Right ventricle myocardium inferior (tissue), 1 donor: ENCODE data around the gene PIK3C3. TPM values are rescaled to one million over a fixed set of nuclear protein-coding genes. Genes with fewer than 3 reads are reported as not detected.
A peak's percentile ranks its signal among the peaks of the same experiment; 100 is the strongest.

ENCODE experiments used
- ATAC-seq: fragments of 200-7000 bp; cut with Tn5 transposase; one replicate; pipeline ENCODE4 v1.9.1; 2020; ENCODE audit warnings: mild to moderate bottlenecking, moderate library complexity
- DNase-seq: peaks from one replicate; pipeline ENCODE4 v3.0.0; 2021; ENCODE audit errors: missing footprints
- intact Hi-C: fragments of 100-400 bp; cut with DNase I; formaldehyde crosslinking; loops from one replicate; pipeline ENCODE4 v1.11.0; 2022
- long read RNA-seq: library from polyadenylated mRNA; unstranded; transcript quantifications from one replicate; pipeline ENCODE4 v2.0.0, GENCODE V29; 2021
- total RNA-seq: library from RNA; stranded (reverse); fragmentation: NEBNext Ultra II Directional; extraction: Animal tissue kit (Norgen Biotek cat#: 25700); gene quantifications from one replicate; pipeline ENCODE4 v1.2.1, GENCODE V29; 2021
- donor health status: DM: no; HTN: yes; CAD: no; lungs with severe emphysema.

The PIK3C3 gene
- 30.6 TPM for total RNA-seq
- long read RNA-seq, full-length matches to known transcripts: 12 of 12 reads
- long read RNA-seq, partial matches to known transcripts: 0 of 12 reads
- long read RNA-seq, other reads (novel, unspliced or antisense): 0 of 12 reads

DNA sequence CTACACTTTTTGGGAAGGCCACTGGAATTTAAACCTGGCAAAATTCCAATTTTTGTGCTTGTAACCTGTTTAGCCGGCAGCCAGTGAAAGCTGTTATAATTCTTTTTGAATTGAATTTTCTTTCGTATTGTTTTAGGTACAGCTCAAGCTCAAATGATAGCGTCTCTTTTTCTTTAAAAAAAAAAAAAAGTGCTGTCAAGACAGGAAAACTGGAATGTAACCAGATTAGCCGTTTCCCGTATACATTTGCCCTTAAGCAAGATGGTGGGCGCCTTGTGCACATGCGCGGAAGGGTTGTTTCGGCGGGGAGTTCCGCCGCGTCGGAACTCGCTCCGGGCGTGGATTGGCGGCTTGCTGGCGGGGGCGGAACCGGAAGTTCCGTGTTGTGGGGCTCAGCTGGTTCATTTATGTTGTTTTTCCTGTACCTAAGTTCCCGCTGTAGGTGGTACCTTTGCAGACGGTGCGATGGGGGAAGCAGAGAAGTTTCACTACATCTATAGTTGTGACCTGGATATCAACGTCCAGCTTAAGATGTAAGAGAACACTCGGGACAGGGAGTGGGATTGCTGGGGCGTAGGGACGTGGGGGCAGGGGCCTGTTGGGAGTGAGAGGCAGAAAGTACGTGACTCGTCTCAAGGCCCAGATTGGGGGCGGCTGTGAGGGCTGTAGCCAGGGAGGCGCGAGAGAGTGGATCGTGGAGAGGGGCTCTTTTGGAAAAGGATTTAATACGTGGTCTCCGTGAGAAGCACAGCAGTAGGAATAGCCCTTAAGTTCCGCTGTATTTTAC, at the start of gene PIK3C3:
TSS of gene PIK3C3 (plus strand) at position 408 of the 787 bp plus-strand sequence. CDS start at position 466, 58 bp downstream.
- DNase-seq (peak; percentile 98), ATAC-seq (peak; percentile 100)
- intact Hi-C loops: no loop called here

GRCh38 chr18:41905786-41906527, 49.1 kb upstream of the PIK3C3 start:
- DNase-seq: no peak
- intact Hi-C loops: no loop called here
- no peak for ATAC-seq

- intact Hi-C loops: no loop called here
- no peak for ATAC-seq
- DNase-seq: no peak
Measured at GRCh38 chr18:41906528-41907146, 48.4 kb upstream of the PIK3C3 start.

DNA sequence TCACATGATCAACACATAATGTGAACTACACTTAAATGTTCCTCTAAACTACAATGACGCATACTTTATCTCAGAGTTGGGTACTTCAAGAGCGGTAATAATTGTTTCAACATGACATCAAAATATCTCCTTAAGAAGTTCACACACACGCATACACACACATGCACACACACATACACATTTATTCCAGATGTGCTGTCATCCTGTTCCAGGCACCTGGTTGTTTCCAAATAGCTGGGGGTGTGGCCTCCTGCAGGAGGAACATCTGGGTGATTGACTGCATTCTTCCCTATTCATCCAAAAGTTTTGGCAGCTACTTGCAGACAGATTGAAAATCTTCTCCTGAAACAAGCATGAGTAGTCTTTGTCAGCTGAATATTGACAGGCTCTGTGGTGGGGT, 37.9 kb upstream of the PIK3C3 start:
- DNase-seq: no peak
- intact Hi-C loops: no loop called here
- ATAC-seq: no peak

GRCh38 chr18:41921770-41922169, 33.3 kb upstream of the PIK3C3 start:
- intact Hi-C loops: no loop called here
- DNase-seq: no peak
- no peak for ATAC-seq

- intact Hi-C loops: no loop called here
- no peak for DNase-seq
- no peak for ATAC-seq
Measured at GRCh38 chr18:41922176-41922575, 32.9 kb upstream of the PIK3C3 start.

GRCh38 chr18:41922841-41923240, 32.2 kb upstream of the PIK3C3 start:
- DNase-seq: no peak
- no peak for ATAC-seq
- intact Hi-C loops: no loop called here

DNA sequence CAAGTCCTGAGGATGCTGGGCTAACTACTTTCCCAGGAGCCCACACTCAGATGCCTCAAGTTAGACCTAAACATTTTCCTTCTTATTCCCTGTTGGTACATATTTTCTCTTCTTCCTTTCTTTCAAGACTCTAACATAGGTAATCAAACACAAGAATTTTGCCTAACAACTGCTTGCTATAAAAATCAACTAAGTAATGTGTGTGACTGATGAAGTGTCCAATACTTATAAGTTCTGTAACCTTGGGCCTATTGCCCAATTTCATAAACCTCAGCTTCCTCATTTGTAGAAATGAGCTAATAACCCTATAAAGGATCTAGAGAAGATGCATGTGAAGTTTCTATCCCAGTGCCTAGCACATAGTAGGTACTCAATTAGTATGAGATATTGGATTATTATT, 31.6 kb upstream of the PIK3C3 start:
- intact Hi-C loops: no loop called here
- no peak for ATAC-seq
- DNase-seq: no peak

GRCh38 chr18:41928581-41928980, 26.5 kb upstream of the PIK3C3 start:
- no peak for ATAC-seq
- DNase-seq: no peak
- intact Hi-C loops: no loop called here

DNA sequence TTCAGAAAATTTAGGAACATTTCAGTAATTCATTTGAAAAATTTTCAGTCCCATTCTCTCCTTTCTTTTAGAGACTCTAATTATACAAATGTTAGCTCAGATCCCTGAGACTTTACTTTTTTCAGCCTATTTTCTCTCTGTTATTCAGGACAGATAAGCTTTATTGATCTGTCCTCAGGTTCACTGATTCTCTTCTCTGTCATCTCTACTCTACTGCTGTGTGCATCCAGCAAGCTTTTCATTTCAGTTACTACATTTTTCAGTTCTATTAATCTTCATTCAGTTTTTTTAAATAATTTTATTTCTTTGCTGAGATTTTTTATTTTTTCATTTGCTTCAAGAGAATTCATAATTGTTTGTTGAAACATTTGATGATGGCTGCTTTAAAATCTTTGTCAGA, 22.1 kb upstream of the PIK3C3 start:
- DNase-seq (no peak), ATAC-seq (no peak)
- intact Hi-C loops: no loop called here

DNA sequence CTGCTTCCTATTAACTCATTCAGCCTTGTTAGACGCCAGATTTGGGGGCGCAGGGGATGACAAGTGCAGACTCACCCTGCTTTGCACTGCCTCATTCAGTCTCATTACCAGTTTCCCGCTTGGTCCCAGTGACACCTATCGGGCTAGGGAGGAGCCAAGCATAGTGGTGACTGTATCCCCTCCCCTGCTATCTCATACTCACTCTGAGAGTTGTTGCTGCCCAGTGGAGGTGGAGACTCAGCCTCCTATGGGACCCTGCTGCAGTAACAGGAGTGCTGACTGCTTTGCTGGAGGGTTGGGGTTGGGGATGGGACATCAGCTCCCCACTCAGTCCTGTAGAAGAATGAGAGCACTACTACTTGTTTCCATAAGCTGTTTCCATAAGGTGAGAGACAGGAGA, 21.3 kb upstream of the PIK3C3 start:
- intact Hi-C loops: no loop called here
- DNase-seq (no peak), ATAC-seq (no peak)

DNA sequence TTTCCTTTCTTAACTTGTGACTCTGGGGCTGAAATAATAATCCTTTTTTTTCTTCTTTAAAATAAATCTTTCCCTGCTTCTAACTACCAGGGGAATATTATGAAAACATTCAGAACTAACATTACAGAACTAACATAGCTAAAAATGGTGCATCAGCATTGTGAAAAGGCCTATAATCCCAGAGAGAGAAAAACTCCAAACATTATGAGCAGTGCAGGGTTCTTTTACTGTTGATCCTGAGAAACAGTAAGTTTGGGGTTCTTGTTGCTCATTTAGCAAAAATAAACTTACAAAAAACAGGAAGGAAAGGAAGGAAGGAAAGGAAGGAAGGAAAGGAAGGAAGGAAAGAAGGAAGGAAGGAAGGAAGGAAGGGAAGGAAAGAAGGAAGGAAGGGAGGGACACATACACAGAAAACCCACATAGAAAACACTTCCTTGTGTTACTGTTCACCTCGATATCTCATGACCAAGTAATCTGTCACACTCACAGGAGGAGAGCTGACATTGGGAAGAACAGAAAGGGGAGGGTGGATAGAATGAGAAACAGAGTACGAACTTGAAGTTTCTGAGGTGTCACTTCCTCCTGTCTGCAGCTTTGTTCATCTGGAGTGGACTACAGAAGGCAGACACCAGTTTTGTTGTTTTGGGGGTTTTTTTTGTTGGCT, 18.4 kb upstream of the PIK3C3 start:
- intact Hi-C loops: no loop called here
- ATAC-seq (no peak), DNase-seq (no peak)

DNA sequence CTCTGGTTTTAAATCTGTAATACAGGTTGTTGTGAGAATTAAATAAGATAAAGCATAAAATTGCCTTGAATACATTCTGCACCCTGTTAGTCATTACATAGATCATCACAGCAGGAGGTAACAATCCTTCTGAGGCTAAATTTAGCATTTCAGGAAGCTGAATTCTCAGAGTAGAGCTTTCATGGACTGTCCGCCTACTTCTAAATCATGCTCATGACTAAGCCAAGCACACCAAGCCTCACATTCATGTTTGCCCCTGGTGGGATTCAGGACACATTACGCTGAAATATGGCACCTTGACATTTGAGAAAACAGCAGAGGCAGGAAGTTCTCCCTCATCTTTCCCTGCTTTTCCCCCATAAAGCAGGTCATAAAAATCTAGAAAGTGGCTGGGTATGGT, 16.6 kb upstream of the PIK3C3 start:
- ATAC-seq (no peak), DNase-seq (no peak)
- intact Hi-C loops: no loop called here

DNA sequence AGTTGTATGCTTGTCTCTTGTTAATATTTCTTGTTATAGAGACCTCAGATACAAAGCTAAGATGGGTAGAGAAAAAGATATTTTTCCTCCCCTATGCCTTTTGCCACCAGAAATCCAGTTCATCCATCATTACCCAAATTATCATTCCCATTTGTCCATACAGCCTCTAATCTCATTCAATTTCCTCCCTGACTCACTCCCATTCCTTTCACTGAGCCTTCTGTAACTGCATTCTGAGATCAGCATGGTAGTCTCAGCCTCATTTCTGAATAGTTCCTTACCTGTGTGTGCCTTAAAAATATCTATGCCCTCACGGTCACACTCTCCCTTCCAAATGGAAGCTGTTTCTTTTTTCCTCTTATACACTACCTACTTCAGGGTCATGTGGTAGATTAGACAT, 15.7 kb upstream of the PIK3C3 start:
- DNase-seq (no peak), ATAC-seq (no peak)
- intact Hi-C loops: no loop called here

DNA sequence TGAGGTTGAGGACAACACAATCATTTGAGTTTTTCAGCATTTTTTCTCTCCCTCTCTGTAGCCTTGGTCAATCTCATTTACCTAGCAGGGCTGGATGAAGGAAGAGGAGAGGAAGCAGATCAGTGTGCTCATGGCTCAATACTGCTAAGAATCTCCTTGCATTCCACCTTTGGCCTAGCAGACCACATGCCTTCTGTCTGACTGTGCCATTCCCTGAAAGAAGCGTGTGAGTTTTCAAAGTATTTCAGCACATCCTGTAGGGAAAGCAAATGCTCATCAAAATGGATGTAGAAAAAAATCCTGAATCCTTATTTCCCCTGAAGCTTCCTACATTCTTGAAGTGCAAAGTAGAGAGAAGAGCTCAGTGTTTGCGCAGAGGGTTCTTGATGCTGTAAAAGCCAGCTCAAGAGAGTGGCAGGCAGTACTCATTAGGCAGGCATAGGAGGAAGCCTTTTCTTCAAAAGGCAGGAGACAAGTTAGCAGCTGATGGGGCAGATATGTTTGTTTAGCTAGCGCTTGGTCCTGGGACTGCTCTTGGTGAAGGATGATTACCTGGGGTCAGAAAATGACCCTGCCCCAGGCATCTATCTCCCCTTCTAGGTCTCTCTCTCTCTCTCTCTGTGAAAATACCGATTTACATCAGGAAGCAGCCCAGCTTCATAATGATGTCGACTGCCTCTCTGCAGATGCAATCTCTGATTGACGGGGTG, 14.4 kb upstream of the PIK3C3 start:
- ATAC-seq (no peak), DNase-seq (no peak)
- intact Hi-C loops: no loop called here

GRCh38 chr18:41942254-41942653, 12.8 kb upstream of the PIK3C3 start:
- ATAC-seq: no peak
- intact Hi-C loops: no loop called here
- no peak for DNase-seq

- DNase-seq: no peak
- intact Hi-C loops: no loop called here
- ATAC-seq: no peak
Measured at GRCh38 chr18:41948544-41949110, 6.4 kb upstream of the PIK3C3 start.

DNA sequence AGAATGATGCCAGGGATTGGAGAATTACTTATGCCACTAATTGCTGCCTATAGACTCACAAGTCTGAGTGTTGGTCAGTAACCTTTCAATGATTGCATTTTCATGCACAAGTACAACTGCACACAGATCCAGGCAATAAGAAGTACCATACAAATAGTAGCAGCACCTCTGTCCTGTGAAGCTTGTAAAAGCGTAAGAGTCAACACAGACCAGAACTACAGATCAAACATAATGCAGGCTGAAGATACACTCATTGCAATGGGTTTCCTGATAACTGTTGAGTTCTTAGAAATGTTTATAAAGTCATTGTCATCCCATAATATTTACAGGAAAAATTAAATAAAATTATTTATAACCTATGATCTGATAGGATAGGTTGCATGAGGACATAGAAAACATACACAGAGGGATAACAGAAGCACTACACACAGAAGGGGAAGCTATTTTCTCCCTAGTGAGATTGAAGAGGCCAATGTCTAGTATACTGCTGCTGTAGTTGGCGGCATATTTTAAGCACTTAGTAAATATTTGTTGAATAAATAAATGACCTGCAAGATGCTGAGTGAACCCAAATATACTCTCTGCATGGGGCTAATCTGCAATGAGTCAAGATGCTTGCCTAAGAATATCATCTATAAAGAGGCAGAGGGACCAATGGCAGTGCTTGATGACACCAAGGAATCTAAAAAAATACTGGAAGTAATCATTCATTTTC, 5.7 kb upstream of the PIK3C3 start:
- DNase-seq (no peak), ATAC-seq (no peak)
- intact Hi-C loops: no loop called here
